NT2/D1 (cell line): ENCODE measurements around the gene CAPN13.

Experiments used
- DNase-seq: peaks from one replicate; pipeline ENCODE4 v3.0.0-alpha.2; 2011; ENCODE audit warnings: low read depth, low spot score
- H3K27me3 ChIP-seq: 2 replicates; pipeline ENCODE4 v1.6.0; 2011; ENCODE audit warnings: mild to moderate bottlenecking; ENCODE audit not compliant: insufficient read length, insufficient read depth
- H3K36me3 ChIP-seq: 2 replicates; pipeline ENCODE4 v1.6.1; 2011; ENCODE audit warnings: mild to moderate bottlenecking, low read length, mixed read lengths; ENCODE audit not compliant: insufficient read depth, insufficient read length
- H3K4me1 ChIP-seq: 2 replicates; pipeline ENCODE4 v1.5.1; 2011; ENCODE audit not compliant: insufficient read depth, insufficient read length
- H3K4me3 ChIP-seq: 2 replicates; pipeline ENCODE4 v1.5.1; 2011; ENCODE audit warnings: low read depth; ENCODE audit not compliant: insufficient read length
- H3K9ac ChIP-seq: 2 replicates; pipeline ENCODE4 v1.6.0; 2011; ENCODE audit warnings: low read depth; ENCODE audit not compliant: insufficient read length
- H3K9me3 ChIP-seq: 2 replicates; pipeline ENCODE4 v1.5.1; 2011; ENCODE audit warnings: mild to moderate bottlenecking, low read length; ENCODE audit not compliant: insufficient read depth
- SUZ12 ChIP-seq: IDR thresholded peaks from 2 replicates; pipeline ENCODE4 v1.6.1; 2011; ENCODE audit not compliant: insufficient read length, insufficient read depth; ENCODE audit errors: extremely low read depth
- YY1 ChIP-seq: IDR thresholded peaks from 2 replicates; pipeline ENCODE4 v1.6.1; 2011; ENCODE audit not compliant: insufficient read length, insufficient read depth
- ZNF274 ChIP-seq: IDR thresholded peaks from 2 replicates; pipeline ENCODE4 v1.6.1; 2011; ENCODE audit warnings: mild to moderate bottlenecking, low read depth, low read length

The CAPN13 gene

DNA sequence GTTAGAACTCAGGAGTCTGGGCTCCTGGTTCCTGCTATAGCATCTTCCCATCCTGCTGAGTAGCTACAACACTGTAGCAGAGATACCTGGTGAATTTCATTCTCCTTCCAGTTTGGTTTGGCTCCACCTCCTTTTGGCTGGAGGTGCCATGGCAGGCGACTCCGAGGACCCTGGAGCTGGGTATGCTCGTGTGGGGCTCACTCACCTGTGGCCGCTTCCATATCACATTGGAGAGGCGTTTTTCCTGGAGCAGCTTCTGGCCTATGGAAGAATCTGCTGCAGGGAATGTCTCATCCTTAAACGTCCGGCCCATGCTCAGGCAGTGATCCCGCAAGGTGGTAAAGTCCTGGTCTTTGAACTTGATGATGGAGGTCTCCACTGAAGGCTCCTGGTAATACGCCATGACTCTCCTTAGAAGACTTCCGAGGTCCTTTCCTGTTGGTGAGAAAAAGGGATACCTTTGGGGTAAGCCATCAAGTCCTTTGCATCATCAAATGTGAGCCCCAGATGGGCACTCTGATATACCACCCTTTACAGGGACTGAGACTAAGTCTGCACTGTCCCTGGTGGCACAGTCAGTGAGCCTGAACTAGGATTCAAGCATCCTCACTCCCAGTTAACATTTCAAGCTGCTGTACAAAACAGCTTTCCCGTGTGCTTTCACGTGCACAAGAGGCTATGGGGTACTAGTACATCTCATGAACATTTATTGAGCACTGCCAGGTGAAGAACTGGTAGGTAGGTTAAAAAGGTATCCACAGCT lies 20.1 kb downstream of the CAPN13 start:
- TF ChIP-seq SUZ12 (no peak), ZNF274 (no peak), YY1 (no peak)
- H3K9me3 ChIP-seq, result no peaks in the 10 kb centered on the region
- H3K27me3 ChIP-seq, result no peaks in the 10 kb centered on the region
- H3K4me3 ChIP-seq, result no peak overlapping the region
- no peak overlapping the region for H3K9ac ChIP-seq
- no peaks in the 10 kb centered on the region for H3K36me3 ChIP-seq
- no peak for DNase-seq
- H3K4me1 ChIP-seq, result peaks cover 3% of the 10 kb centered on the region

DNA sequence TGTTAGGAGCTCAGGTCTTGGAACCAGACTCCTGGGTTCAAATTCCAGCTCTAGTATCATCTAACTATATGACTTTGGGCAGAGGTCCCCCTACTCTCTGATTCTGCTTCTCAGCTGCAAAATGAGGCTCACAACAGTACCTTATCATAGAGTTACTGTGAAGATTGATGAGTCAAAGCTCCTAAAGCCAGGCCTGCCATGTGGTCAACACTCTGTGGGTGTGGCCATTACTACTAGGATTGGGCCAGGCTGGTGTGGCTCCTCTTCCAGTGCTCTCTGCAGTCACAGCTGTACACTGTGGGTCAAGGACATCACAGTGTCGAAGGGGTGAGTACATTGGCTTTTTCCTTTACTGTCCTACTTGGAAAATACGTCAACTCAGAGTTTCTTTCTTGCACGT lies 22.6 kb downstream of the CAPN13 start:
- no peaks in the 10 kb centered on the region for H3K36me3 ChIP-seq
- H3K9ac ChIP-seq, result no peak overlapping the region
- H3K9me3 ChIP-seq, result no peaks in the 10 kb centered on the region
- no peak overlapping the region for H3K4me3 ChIP-seq
- no peak for TF ChIP-seq YY1
- TF ChIP-seq SUZ12, result no peak
- TF ChIP-seq ZNF274, result no peak
- no peaks in the 10 kb centered on the region for H3K27me3 ChIP-seq
- no peak for DNase-seq
- peaks cover 2% of the 10 kb centered on the region for H3K4me1 ChIP-seq

DNA sequence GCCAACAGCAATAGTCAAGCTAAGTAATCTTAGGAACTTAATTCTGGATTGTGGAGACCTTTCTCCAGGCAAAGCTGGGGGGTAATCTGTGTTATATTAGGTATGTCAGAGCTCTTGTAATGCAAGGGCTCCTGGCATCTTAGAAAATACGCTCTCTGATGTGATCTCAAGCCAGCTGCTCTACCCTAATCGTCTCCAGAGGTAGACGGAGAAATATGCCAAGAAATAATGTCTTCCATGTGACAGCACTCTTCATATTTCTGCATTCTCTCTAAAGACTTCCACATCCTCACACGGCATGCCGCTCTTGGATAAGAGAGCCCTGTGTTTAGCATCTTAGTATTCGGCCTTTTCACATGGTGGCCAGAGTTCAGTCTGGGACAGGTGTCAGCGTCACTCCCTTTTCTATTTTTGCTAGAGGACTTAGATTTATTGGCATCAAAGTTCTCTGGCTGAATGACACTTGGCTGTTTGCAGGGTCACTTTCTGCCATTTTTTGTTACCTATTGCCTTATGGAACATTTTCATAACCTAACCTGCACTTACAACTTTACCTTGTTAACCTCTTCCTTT lies 25.2 kb downstream of the CAPN13 start:
- H3K36me3 ChIP-seq, result no peaks in the 10 kb centered on the region
- H3K4me1 ChIP-seq, result no peaks in the 10 kb centered on the region

GRCh38 chr2:30781451-30781850 lies 25.8 kb downstream of the CAPN13 start:
- Histone ChIP-seq H3K4me3 (no peak overlapping the region), H3K9ac (no peak overlapping the region), H3K4me1 (no peaks in the 10 kb centered on the region), H3K9me3 (no peaks in the 10 kb centered on the region), H3K27me3 (no peaks in the 10 kb centered on the region), H3K36me3 (no peaks in the 10 kb centered on the region)
- TF ChIP-seq YY1, result no peak
- no peak for TF ChIP-seq ZNF274
- TF ChIP-seq SUZ12, result no peak
- no peak for DNase-seq

More for the DNA sequence above, 25.2 kb downstream of the CAPN13 start:
- Histone ChIP-seq H3K4me3 (no peak overlapping the region), H3K9me3 (no peaks in the 10 kb centered on the region), H3K9ac (no peak overlapping the region), H3K27me3 (no peaks in the 10 kb centered on the region)
- no peak for DNase-seq
- no peak for TF ChIP-seq YY1
- TF ChIP-seq SUZ12, result no peak
- TF ChIP-seq ZNF274, result no peak

DNA sequence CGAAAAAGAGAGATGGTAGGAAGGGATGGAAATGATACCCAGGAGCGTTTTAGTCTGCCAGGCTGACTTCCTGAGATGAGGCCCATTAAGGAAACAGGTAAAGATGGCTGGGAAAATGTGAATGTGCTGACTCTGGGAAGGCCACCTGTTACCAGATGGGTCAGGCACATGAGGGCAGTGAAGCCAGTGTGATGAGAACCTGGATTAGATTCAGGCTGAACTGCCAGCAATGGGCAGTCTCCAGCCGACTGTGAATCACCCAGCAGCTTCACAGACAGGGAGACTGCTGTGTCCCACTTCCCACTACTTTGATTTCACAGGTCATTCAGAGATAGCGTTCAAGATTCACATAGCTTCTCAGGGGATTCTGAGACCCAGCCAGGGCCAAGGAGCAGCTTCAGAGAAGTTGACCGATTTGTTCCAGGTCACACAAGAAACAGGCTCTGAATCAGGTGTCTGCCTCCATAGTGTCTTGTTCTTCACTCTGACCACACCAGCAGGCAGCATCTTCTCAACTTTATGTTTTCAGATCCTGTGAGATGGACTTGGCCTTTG lies 26.4 kb downstream of the CAPN13 start:
- no peaks in the 10 kb centered on the region for H3K27me3 ChIP-seq
- TF ChIP-seq ZNF274 (no peak), SUZ12 (no peak), YY1 (no peak)
- H3K4me3 ChIP-seq, result no peak overlapping the region
- DNase-seq, result no peak
- no peaks in the 10 kb centered on the region for H3K36me3 ChIP-seq
- no peaks in the 10 kb centered on the region for H3K4me1 ChIP-seq
- no peaks in the 10 kb centered on the region for H3K9me3 ChIP-seq
- no peak overlapping the region for H3K9ac ChIP-seq

- Histone ChIP-seq H3K4me3 (no peak overlapping the region), H3K36me3 (no peaks in the 10 kb centered on the region), H3K4me1 (no peaks in the 10 kb centered on the region), H3K9me3 (no peaks in the 10 kb centered on the region), H3K27me3 (no peaks in the 10 kb centered on the region), H3K9ac (no peak overlapping the region)
- DNase-seq, result no peak
- TF ChIP-seq ZNF274, result no peak
- TF ChIP-seq YY1, result no peak
- TF ChIP-seq SUZ12, result no peak
Measured at GRCh38 chr2:30778611-30779010, 28.6 kb downstream of the CAPN13 start.
